ENCODE results near the gene ACRV1. TPM values are rescaled to one million over a fixed set of nuclear protein-coding genes. Genes with fewer than 3 reads are reported as not detected.
A peak's percentile ranks its signal among the peaks of the same experiment; 100 is the strongest.

ACRV1 gene
- total RNA-seq, 1 experiment from 2014 or later: not detected

- H3K9me3 Mint-ChIP-seq (ENCODE audit: unreplicated experiment): no peaks in the 10 kb centered on the region
- no peak for DNase-seq
- H3K27me3 Mint-ChIP-seq (ENCODE audit: insufficient read depth, unreplicated experiment): no peaks in the 10 kb centered on the region
- no peaks in the 10 kb centered on the region for H3K9me3 ChIP-seq
- ChIA-PET POLR2A (interaction anchor here (0.9 kb wide), 1 partner anchor 23 kb away, joined by 3 read pairs; no protein-coding TSS in a partner anchor), CTCF (interaction anchor here (0.7 kb wide), 1 partner anchor 9 kb away, joined by 5 read pairs; no protein-coding TSS in a partner anchor)
- intact Hi-C loops (cut with micrococcal nuclease; ENCODE audit: unreplicated experiment): no loop called here
- peaks cover 8% of the 10 kb centered on the region for H3K4me1 ChIP-seq
- no peaks in the 10 kb centered on the region for H3K27me3 ChIP-seq (replicated peaks; ENCODE audit: control insufficient read depth, insufficient read depth, low read length)
- no peak for TF ChIP-seq CTCF (IDR thresholded peaks at IDR 0.05; ENCODE audit: insufficient read depth in 1 of 2, low read depth in 1 of 2, low read length in 1 of 2, severe bottlenecking in 1 of 2, unreplicated experiment in 1 of 2)
- no peak overlapping the region for H3K4me3 Mint-ChIP-seq (ENCODE audit: unreplicated experiment)
- 0 out of 2 replicates have a peak, but pooled peaks cover 2% of the 10 kb centered on the region for H3K36me3 ChIP-seq (ENCODE audit: control insufficient read depth, insufficient read depth, low read length)
- peaks cover 81% of the 10 kb centered on the region for H3K36me3 Mint-ChIP-seq (ENCODE audit: insufficient read depth, unreplicated experiment)
- H3K4me1 Mint-ChIP-seq (ENCODE audit: low read depth, unreplicated experiment): peaks cover 17% of the 10 kb centered on the region
- BruUV-seq (replicated peaks): no TSS peak
- no peak overlapping the region for H3K4me3 ChIP-seq (ENCODE audit: low read depth, low read length)
- H3K27ac Mint-ChIP-seq (ENCODE audit: unreplicated experiment): peak overlapping the region; percentile 16
These were observed 57.6 kb downstream of the ACRV1 start for GRCh38 chr11:125623064-125623463.

- Histone ChIP-seq H3K4me3 (ENCODE audit: low read depth, low read length) (no peak overlapping the region), H3K4me1 (peaks cover 5% of the 10 kb centered on the region), H3K27me3 (replicated peaks; ENCODE audit: control insufficient read depth, insufficient read depth, low read length) (no peaks in the 10 kb centered on the region), H3K36me3 (ENCODE audit: control insufficient read depth, insufficient read depth, low read length) (peaks cover 2% of the 10 kb centered on the region; the same call in 1 of the 2 replicates), H3K9me3 (no peaks in the 10 kb centered on the region)
- no peak for DNase-seq
- Mint-ChIP-seq H3K9me3 (ENCODE audit: unreplicated experiment) (no peaks in the 10 kb centered on the region), H3K4me1 (ENCODE audit: low read depth, unreplicated experiment) (peaks cover 8% of the 10 kb centered on the region), H3K27me3 (ENCODE audit: insufficient read depth, unreplicated experiment) (no peaks in the 10 kb centered on the region), H3K36me3 (ENCODE audit: insufficient read depth, unreplicated experiment) (peaks cover 80% of the 10 kb centered on the region), H3K27ac (ENCODE audit: unreplicated experiment) (no peak overlapping the region), H3K4me3 (ENCODE audit: unreplicated experiment) (no peak overlapping the region)
- POLR2A ChIA-PET: interaction anchor here (1.4 kb wide), 1 partner anchor 52 kb away, joined by 4 read pairs; the partner anchor contains the start of gene EI24
- CTCF ChIA-PET: no interaction called here
- intact Hi-C loops (cut with micrococcal nuclease; ENCODE audit: unreplicated experiment): no loop called here
- no peak for TF ChIP-seq CTCF (IDR thresholded peaks at IDR 0.05; ENCODE audit: insufficient read depth in 1 of 2, low read depth in 1 of 2, low read length in 1 of 2, severe bottlenecking in 1 of 2, unreplicated experiment in 1 of 2)
- BruUV-seq (replicated peaks): no TSS peak
These were observed 58.7 kb downstream of the ACRV1 start for GRCh38 chr11:125621995-125622394.

Other genes starting within 250 kb of the ACRV1 start
- 1.5 and 1.9 TPM in 2 replicates for gene FEZ1, start 184.6 kb downstream of the ACRV1 start, total RNA-seq (2022)
- gene EI24, start 111.4 kb downstream of the ACRV1 start, total RNA-seq (2022): 164 and 170 TPM in 2 replicates
- gene STT3A, start 88.0 kb downstream of the ACRV1 start, total RNA-seq (2022): 517 and 531 TPM in 2 replicates
- 121 and 142 TPM in 2 replicates for gene CHEK1, start 55.7 kb downstream of the ACRV1 start, total RNA-seq (2022)
- gene PATE1, start 65.4 kb upstream of the ACRV1 start, total RNA-seq (2022): not detected in 2 replicates
- not detected in 2 replicates for gene PATE2, start 98.0 kb upstream of the ACRV1 start, total RNA-seq (2022)
- not detected in 2 replicates for gene PATE3, start 107.3 kb upstream of the ACRV1 start, total RNA-seq (2022)
- gene PATE4, start 152.5 kb upstream of the ACRV1 start, total RNA-seq (2022): not detected in 2 replicates
- gene HYLS1, start 206.8 kb upstream of the ACRV1 start, total RNA-seq (2022): 2.0 and 2.5 TPM in 2 replicates
- 19.9 and 22.4 TPM in 2 replicates for gene PUS3, start 222.4 kb upstream of the ACRV1 start, total RNA-seq (2022)
- not detected in 2 replicates for gene DDX25, start 223.7 kb upstream of the ACRV1 start, total RNA-seq (2022)